Neural progenitor cell (in vitro differentiated cells): ENCODE measurements around the gene UBB.

Experiments used
- EZH2phosphoT487 ChIP-seq: fragments of 200-600 bp; sonication (generic); IDR thresholded peaks from 2 replicates; pipeline ENCODE4 v1.6.1; 2017; ENCODE audit warnings: antibody characterized with exemption
- TF ChIP-seq, protein P1 (sequence below): fragments of 200-600 bp; sonication (generic); IDR thresholded peaks from 2 replicates; pipeline ENCODE4 v1.5.1; 2017; ENCODE audit warnings: antibody characterized with exemption, mild to moderate bottlenecking

DNA sequence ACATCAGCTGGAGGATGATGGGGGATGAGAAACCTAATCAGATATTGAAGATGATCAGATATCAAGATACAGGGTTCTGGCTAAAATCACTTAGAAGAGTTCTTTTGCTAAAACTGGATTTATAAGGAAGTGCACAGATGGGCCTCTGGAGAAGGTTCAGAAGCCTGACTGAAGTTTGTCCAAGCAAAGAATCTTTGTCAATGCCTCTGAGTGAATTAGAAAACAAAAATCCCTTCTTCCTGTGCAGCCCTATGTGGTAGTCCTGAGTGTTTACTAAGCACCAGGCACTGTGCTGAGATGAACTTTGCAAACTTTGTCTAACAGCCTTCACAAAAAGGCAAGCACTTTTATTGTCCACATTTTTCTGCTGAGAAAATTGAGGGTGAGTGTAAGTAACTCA lies 16.3 kb upstream of the UBB start:
- TF ChIP-seq, protein P1, sequence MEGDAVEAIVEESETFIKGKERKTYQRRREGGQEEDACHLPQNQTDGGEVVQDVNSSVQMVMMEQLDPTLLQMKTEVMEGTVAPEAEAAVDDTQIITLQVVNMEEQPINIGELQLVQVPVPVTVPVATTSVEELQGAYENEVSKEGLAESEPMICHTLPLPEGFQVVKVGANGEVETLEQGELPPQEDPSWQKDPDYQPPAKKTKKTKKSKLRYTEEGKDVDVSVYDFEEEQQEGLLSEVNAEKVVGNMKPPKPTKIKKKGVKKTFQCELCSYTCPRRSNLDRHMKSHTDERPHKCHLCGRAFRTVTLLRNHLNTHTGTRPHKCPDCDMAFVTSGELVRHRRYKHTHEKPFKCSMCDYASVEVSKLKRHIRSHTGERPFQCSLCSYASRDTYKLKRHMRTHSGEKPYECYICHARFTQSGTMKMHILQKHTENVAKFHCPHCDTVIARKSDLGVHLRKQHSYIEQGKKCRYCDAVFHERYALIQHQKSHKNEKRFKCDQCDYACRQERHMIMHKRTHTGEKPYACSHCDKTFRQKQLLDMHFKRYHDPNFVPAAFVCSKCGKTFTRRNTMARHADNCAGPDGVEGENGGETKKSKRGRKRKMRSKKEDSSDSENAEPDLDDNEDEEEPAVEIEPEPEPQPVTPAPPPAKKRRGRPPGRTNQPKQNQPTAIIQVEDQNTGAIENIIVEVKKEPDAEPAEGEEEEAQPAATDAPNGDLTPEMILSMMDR: no peak
- no peak for TF ChIP-seq EZH2phosphoT487
